PC-9 (cell line): ENCODE results near the gene IL23R. TPM values are rescaled to one million over a fixed set of nuclear protein-coding genes. Genes with fewer than 3 reads are reported as not detected.
A peak's percentile ranks its signal among the peaks of the same experiment; 100 is the strongest.

Experiments used
- BruUV-seq: library from RNA; stranded (reverse); fragments of 400-500 nt; replicated peaks from 2 replicates; lab custom pipeline; 2021; lab: Mats Ljungman, UMichigan
- CTCF ChIA-PET: fragments of 300-600 bp; sonication (Branson Sonifier 250); formaldehyde crosslinking; loops from one replicate; lab custom pipeline; 2022; ENCODE audit warnings: antibody characterized with exemption; lab: Charles Lee
- POLR2A ChIA-PET: fragments of 300-600 bp; sonication (Branson Sonifier 250); formaldehyde crosslinking; loops from one replicate; lab custom pipeline; 2022; ENCODE audit warnings: antibody characterized with exemption; ENCODE audit not compliant: unreplicated experiment; lab: Charles Lee
- DNase-seq, 2 experiments: peaks; one replicate each; pipeline versions ENCODE4 v3.0.0 to v3.0.0-alpha.2; 2015 to 2022; ENCODE audit warnings: mixed read lengths in 1 of 2
- H2AFZ ChIP-seq: fragments of 200-600 bp; sonication (generic); 2 replicates; pipeline ENCODE4 v1.8.1; 2017; ENCODE audit warnings: antibody characterized with exemption
- H3F3A ChIP-seq: fragments of 200-600 bp; sonication (generic); 2 replicates; pipeline ENCODE4 v1.8.1; 2017; ENCODE audit warnings: antibody characterized with exemption, mild to moderate bottlenecking, low read depth; ENCODE audit not compliant: insufficient read depth
- H3K27ac ChIP-seq: fragments of 200-600 bp; sonication (generic); 2 replicates; pipeline ENCODE4 v1.6.1; 2016; ENCODE audit warnings: mixed run types
- H3K27me3 ChIP-seq: fragments of 200-600 bp; sonication (generic); 2 replicates; pipeline ENCODE4 v1.6.1; 2016; ENCODE audit warnings: low read depth, mixed run types; ENCODE audit not compliant: insufficient read depth
- H3K36me3 ChIP-seq: fragments of 200-600 bp; sonication (generic); 2 replicates; pipeline ENCODE4 v1.6.1; 2016; ENCODE audit warnings: low read depth, mixed run types
- H3K4me1 ChIP-seq: fragments of 200-600 bp; sonication (generic); replicated peaks from 2 replicates; pipeline ENCODE4 v1.6.1; 2016; ENCODE audit warnings: mixed run types; ENCODE audit not compliant: insufficient read depth
- H3K4me2 ChIP-seq: fragments of 200-600 bp; sonication (generic); 2 replicates; pipeline ENCODE4 v1.6.1; 2017; ENCODE audit warnings: mixed run types
- H3K4me3 ChIP-seq: fragments of 200-600 bp; sonication (generic); 2 replicates; pipeline ENCODE4 v1.6.1; 2016; ENCODE audit warnings: mixed run types
- H3K79me2 ChIP-seq: fragments of 200-600 bp; sonication (generic); 2 replicates; pipeline ENCODE4 v1.6.1; 2017; ENCODE audit warnings: low read depth, mixed run types
- H3K9me2 ChIP-seq: fragments of 200-600 bp; sonication (generic); 2 replicates; pipeline ENCODE4 v1.8.1; 2017; ENCODE audit warnings: mild to moderate bottlenecking; ENCODE audit not compliant: insufficient read depth
- H3K9me3 ChIP-seq: fragments of 200-600 bp; sonication (generic); 2 replicates; pipeline ENCODE4 v1.8.1; 2016; ENCODE audit warnings: low read depth; ENCODE audit not compliant: insufficient read depth
- H4K20me1 ChIP-seq: fragments of 200-600 bp; sonication (generic); 2 replicates; pipeline ENCODE4 v1.8.1; 2017; ENCODE audit not compliant: insufficient read depth
- EZH2 ChIP-seq: fragments of 200-600 bp; sonication (generic); IDR thresholded peaks from 2 replicates; pipeline ENCODE4 v1.8.0; 2017; ENCODE audit warnings: antibody characterized with exemption, low read depth
- intact Hi-C: fragments of 100-400 bp; cut with micrococcal nuclease; formaldehyde crosslinking; loops from one replicate; pipeline ENCODE4 v1.10.0; 2022; ENCODE audit not compliant: unreplicated experiment
- total RNA-seq: library from RNA; stranded (reverse); gene quantifications from 2 replicates; pipeline ENCODE4 v1.2.3, GENCODE V29; 2021
- TF ChIP-seq, protein P1 (sequence below): fragments of 200-600 bp; sonication (generic); conservative IDR thresholded peaks from 2 replicates; pipeline ENCODE4 v1.6.1; 2017; ENCODE audit warnings: mixed run types, antibody characterized with exemption, mild to moderate bottlenecking, moderate library complexity

IL23R gene
- total RNA-seq, 1 experiment from 2014 or later = not detected

DNA sequence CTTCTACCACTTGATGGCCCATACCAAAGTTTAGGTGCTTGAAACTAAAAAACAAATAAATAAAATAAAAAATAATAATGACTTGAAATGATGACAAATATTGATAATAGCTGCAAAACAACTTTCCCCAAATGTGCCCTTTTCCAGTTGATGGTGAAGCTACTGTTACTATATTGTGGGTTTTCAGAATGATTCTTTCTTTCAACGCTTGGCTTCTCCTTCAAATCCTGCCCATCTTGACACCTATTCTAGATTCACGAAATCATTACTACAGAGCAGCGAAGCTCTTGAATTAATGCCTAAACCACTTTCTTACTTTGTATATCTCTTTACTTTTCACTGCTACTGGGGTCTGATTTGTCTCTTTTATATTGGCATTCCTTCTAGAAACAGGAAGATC lies 22.3 kb upstream of the IL23R start:
- Histone ChIP-seq H3K9me3 (no peaks in the 10 kb centered on the region), H3K36me3 (no peaks in the 10 kb centered on the region), H3F3A (no peaks in the 10 kb centered on the region), H3K9me2 (no peaks in the 10 kb centered on the region), H3K79me2 (no peaks in the 10 kb centered on the region), H4K20me1 (no peaks in the 10 kb centered on the region), H3K4me1 (no peaks in the 10 kb centered on the region), H3K4me3 (no peak overlapping the region), H3K27me3 (no peaks in the 10 kb centered on the region), H2AFZ (no peak overlapping the region), H3K27ac (no peak overlapping the region), H3K4me2 (no peak overlapping the region)
- no peak for DNase-seq
- POLR2A ChIA-PET = interaction anchor here (0.7 kb wide), 1 partner anchor 1974 kb away, joined by 3 read pairs; no protein-coding TSS in a partner anchor
- intact Hi-C loops = no loop called here
- BruUV-seq = no TSS peak
- CTCF ChIA-PET = no interaction called here
- no peak for TF ChIP-seq EZH2
- TF ChIP-seq, protein P1, sequence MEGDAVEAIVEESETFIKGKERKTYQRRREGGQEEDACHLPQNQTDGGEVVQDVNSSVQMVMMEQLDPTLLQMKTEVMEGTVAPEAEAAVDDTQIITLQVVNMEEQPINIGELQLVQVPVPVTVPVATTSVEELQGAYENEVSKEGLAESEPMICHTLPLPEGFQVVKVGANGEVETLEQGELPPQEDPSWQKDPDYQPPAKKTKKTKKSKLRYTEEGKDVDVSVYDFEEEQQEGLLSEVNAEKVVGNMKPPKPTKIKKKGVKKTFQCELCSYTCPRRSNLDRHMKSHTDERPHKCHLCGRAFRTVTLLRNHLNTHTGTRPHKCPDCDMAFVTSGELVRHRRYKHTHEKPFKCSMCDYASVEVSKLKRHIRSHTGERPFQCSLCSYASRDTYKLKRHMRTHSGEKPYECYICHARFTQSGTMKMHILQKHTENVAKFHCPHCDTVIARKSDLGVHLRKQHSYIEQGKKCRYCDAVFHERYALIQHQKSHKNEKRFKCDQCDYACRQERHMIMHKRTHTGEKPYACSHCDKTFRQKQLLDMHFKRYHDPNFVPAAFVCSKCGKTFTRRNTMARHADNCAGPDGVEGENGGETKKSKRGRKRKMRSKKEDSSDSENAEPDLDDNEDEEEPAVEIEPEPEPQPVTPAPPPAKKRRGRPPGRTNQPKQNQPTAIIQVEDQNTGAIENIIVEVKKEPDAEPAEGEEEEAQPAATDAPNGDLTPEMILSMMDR = no peak

DNA sequence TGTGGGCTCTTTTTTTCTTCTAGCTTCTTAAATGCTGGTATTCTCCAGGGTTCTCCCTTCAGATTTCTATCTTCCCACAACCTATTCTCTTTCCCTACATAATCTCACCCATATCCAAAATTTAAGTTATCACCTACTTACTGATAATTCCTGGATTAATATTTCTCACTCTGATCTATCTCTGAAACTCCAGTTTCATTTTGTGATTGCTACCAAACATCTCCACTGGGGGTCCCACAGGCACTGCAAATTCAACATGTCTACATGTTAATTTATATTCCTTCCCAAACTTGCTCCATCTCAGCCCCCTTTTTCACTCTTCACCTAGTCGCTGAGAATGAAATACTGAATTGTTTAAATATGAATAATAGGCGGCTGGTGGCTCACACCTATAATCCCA lies 21.6 kb upstream of the IL23R start:
- no peak for TF ChIP-seq EZH2
- TF ChIP-seq, protein P1 = peak; percentile 53
- no peak for DNase-seq
- no TSS peak for BruUV-seq
- no peaks in the 10 kb centered on the region for H3F3A ChIP-seq
- no peak overlapping the region for H3K27ac ChIP-seq
- ChIA-PET CTCF (no interaction called here), POLR2A (no interaction called here)
- no peaks in the 10 kb centered on the region for H3K27me3 ChIP-seq
- no peaks in the 10 kb centered on the region for H3K9me2 ChIP-seq
- no peak overlapping the region for H2AFZ ChIP-seq
- H3K79me2 ChIP-seq = no peaks in the 10 kb centered on the region
- intact Hi-C loops = no loop called here
- no peaks in the 10 kb centered on the region for H3K4me1 ChIP-seq
- H3K4me2 ChIP-seq = no peak overlapping the region
- H4K20me1 ChIP-seq = no peaks in the 10 kb centered on the region
- H3K9me3 ChIP-seq = no peaks in the 10 kb centered on the region
- H3K36me3 ChIP-seq = no peaks in the 10 kb centered on the region
- no peak overlapping the region for H3K4me3 ChIP-seq

GRCh38 chr1:67146101-67146500 lies 20.2 kb upstream of the IL23R start:
- Histone ChIP-seq H2AFZ (no peak overlapping the region), H3K4me3 (no peak overlapping the region), H3K9me2 (no peaks in the 10 kb centered on the region), H3K79me2 (no peaks in the 10 kb centered on the region), H3F3A (no peaks in the 10 kb centered on the region), H3K27me3 (no peaks in the 10 kb centered on the region), H3K36me3 (no peaks in the 10 kb centered on the region), H3K27ac (no peak overlapping the region), H3K4me1 (no peaks in the 10 kb centered on the region), H3K9me3 (no peaks in the 10 kb centered on the region), H4K20me1 (no peaks in the 10 kb centered on the region), H3K4me2 (no peak overlapping the region)
- DNase-seq = no peak
- no TSS peak for BruUV-seq
- TF ChIP-seq EZH2 = no peak
- TF ChIP-seq, protein P1 = no peak
- intact Hi-C loops = no loop called here
- ChIA-PET CTCF (no interaction called here), POLR2A (no interaction called here)
